Chondrocyte (in vitro differentiated cells): ENCODE data around the gene FCAR. TPM values are rescaled to one million over a fixed set of nuclear protein-coding genes. Genes with fewer than 3 reads are reported as not detected.
"Not testable (repeated sequence)": the region's sequence is repeated elsewhere in the genome, so short reads cannot be mapped to it uniquely, and the experiment has no call there.

Source experiments
- DNase-seq: peaks from one replicate; pipeline ENCODE4 v3.0.0; 2021; ENCODE audit warnings: mixed read lengths, low spot score
- H3K27ac Mint-ChIP-seq: one replicate; pipeline ENCODE4 v1.8.0; 2021; ENCODE audit warnings: mild to moderate bottlenecking, moderate library complexity, mixed read lengths; ENCODE audit not compliant: unreplicated experiment
- H3K27me3 Mint-ChIP-seq: 2 replicates; pipeline ENCODE4 v1.8.0; 2021; ENCODE audit warnings: low read depth, mixed read lengths
- H3K36me3 Mint-ChIP-seq: 2 replicates; pipeline ENCODE4 v1.8.0; 2021; ENCODE audit warnings: low read depth, mixed read lengths
- H3K4me1 Mint-ChIP-seq: 2 replicates; pipeline ENCODE4 v1.8.0; 2021; ENCODE audit warnings: low read depth, mild to moderate bottlenecking, mixed read lengths
- H3K4me3 Mint-ChIP-seq: one replicate; pipeline ENCODE4 v1.8.0; 2021; ENCODE audit warnings: mild to moderate bottlenecking, moderate library complexity, mixed read lengths; ENCODE audit not compliant: unreplicated experiment
- H3K9me3 Mint-ChIP-seq: 2 replicates; pipeline ENCODE4 v1.8.0; 2021; ENCODE audit warnings: low read depth, mixed read lengths
- CTCF ChIP-seq: fragments of 200-600 bp; sonication (generic); IDR thresholded peaks from 2 replicates; pipeline ENCODE4 v1.5.0; 2021; ENCODE audit warnings: antibody characterized with exemption, mild to moderate bottlenecking, moderate library complexity
- long read RNA-seq: library from polyadenylated mRNA; stranded (forward); transcript quantifications from one replicate; pipeline ENCODE4 v2.0.0, GENCODE V29; 2021
- total RNA-seq: library from RNA; stranded (reverse); gene quantifications from 3 replicates; pipeline ENCODE4 v1.2.1, GENCODE V29; 2021

FCAR gene
- not detected in 3 replicates for total RNA-seq
- long read RNA-seq, result 0 reads

GRCh38 chr19:54873990-54874389 lies at the start of gene FCAR:
FCAR (plus strand) TSS chr19:54874235; CDS start chr19:54874290, 55 bp downstream.
- Mint-ChIP-seq H3K36me3 (no peaks in the 10 kb centered on the region), H3K27me3 (no peaks in the 10 kb centered on the region), H3K4me1 (no peaks in the 10 kb centered on the region), H3K9me3 (peaks cover 17% of the 10 kb centered on the region), H3K4me3 (no peak within 1 kb of the TSS), H3K27ac (no peak within 1 kb of the TSS)
- no peak for TF ChIP-seq CTCF
- no peak for DNase-seq

DNA sequence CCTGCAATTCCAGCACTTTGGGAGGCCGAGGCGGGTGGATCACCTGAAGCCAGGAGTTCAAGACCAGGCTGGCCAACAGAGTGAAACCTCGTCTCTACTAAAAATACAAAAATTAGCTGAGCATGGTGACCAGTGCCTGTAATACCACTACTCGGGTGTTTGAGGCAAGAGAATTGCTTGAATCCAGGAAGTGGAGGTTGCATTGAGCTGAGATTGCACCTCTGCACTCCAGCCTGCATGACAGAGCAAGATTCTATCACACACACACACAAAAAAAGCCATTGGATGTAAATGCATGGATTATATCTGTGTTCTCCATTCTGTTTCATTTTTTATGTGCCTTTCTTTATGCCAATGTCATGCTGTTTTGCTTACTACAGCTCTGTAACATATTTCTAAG lies 49.6 kb upstream of the FCAR start:
- H3K27ac Mint-ChIP-seq, H3K27me3 Mint-ChIP-seq, H3K4me1 Mint-ChIP-seq, H3K36me3 Mint-ChIP-seq, DNase-seq, H3K4me3 Mint-ChIP-seq: not testable (repeated sequence)
- H3K9me3 Mint-ChIP-seq, result peaks cover 44% of the 10 kb centered on the region

GRCh38 chr19:54825326-54825725 lies 48.7 kb upstream of the FCAR start:
- not testable (repeated sequence) for H3K4me1 Mint-ChIP-seq, DNase-seq, H3K27me3 Mint-ChIP-seq, H3K27ac Mint-ChIP-seq, H3K36me3 Mint-ChIP-seq, H3K4me3 Mint-ChIP-seq
- peaks cover 44% of the 10 kb centered on the region for H3K9me3 Mint-ChIP-seq

- not testable (repeated sequence) for H3K4me1 Mint-ChIP-seq, H3K4me3 Mint-ChIP-seq, H3K36me3 Mint-ChIP-seq, DNase-seq, H3K27me3 Mint-ChIP-seq, H3K27ac Mint-ChIP-seq
- peaks cover 49% of the 10 kb centered on the region for H3K9me3 Mint-ChIP-seq
Observed at GRCh38 chr19:54828064-54828463, 46.0 kb upstream of the FCAR start.

- H3K4me1 Mint-ChIP-seq, H3K27me3 Mint-ChIP-seq, H3K4me3 Mint-ChIP-seq, H3K36me3 Mint-ChIP-seq, DNase-seq, H3K27ac Mint-ChIP-seq: not testable (repeated sequence)
- peaks cover 57% of the 10 kb centered on the region for H3K9me3 Mint-ChIP-seq
Observed at GRCh38 chr19:54832496-54832895, 41.5 kb upstream of the FCAR start, which contains the start of gene KIR2DS4. KIR2DS4 (plus strand) TSS chr19:54832676.

DNA sequence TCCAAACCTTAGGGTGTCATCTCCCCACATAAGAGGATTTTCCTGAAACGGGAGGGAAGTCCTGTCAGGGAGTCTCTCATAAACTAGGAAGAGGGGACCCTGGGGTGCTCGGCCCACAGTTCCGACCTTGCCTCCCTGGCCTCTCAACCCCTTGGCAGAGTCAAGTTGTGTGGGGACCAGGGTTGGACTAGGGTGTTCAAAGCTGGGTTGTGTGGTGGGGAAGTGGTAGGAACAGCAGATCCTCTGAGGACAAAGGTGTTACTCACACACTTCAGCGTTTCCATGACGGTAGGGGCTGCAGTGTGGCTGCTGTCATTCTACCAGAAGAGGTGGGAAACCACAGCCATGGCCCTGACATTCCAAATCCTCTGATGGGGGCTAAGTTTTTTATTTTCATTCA lies 38.9 kb upstream of the FCAR start:
- not testable (repeated sequence) for H3K4me1 Mint-ChIP-seq, H3K36me3 Mint-ChIP-seq, H3K4me3 Mint-ChIP-seq, DNase-seq, H3K27me3 Mint-ChIP-seq, H3K27ac Mint-ChIP-seq
- peaks cover 57% of the 10 kb centered on the region for H3K9me3 Mint-ChIP-seq

DNA sequence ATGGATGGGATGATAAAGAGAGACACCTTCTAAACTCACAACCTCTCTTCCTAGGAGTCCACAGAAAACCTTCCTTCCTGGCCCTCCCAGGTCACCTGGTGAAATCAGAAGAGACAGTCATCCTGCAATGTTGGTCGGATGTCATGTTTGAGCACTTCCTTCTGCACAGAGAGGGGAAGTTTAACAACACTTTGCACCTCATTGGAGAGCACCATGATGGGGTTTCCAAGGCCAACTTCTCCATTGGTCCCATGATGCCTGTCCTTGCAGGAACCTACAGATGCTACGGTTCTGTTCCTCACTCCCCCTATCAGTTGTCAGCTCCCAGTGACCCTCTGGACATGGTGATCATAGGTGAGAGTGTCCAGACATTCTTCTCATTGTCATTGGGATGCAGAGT lies 36.5 kb upstream of the FCAR start:
- peaks cover 47% of the 10 kb centered on the region for H3K9me3 Mint-ChIP-seq
- H3K4me1 Mint-ChIP-seq, H3K4me3 Mint-ChIP-seq, H3K27ac Mint-ChIP-seq, H3K27me3 Mint-ChIP-seq, H3K36me3 Mint-ChIP-seq, DNase-seq: not testable (repeated sequence)

DNA sequence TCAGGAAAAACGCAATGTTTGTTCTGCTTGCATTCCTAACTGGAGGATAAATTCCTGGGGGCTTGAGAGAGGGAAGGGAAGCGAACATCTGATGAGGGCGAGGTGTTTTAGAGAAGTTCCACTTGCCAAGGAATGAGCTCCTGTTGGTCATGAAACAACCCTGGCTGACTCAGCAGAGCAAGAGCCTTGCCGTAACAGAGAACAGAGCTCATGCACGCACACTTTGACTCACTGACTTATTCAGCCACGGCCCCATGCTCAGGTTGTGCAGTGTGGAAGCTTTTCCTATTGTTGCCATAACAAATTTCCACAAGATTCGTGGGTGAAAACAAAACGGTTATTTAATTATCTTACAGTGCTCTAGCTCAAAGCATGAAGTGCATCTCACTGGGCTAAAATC lies 30.9 kb upstream of the FCAR start:
- H3K27me3 Mint-ChIP-seq, H3K4me3 Mint-ChIP-seq, H3K4me1 Mint-ChIP-seq, H3K36me3 Mint-ChIP-seq, DNase-seq, H3K27ac Mint-ChIP-seq: not testable (repeated sequence)
- H3K9me3 Mint-ChIP-seq, result peaks cover 47% of the 10 kb centered on the region

DNA sequence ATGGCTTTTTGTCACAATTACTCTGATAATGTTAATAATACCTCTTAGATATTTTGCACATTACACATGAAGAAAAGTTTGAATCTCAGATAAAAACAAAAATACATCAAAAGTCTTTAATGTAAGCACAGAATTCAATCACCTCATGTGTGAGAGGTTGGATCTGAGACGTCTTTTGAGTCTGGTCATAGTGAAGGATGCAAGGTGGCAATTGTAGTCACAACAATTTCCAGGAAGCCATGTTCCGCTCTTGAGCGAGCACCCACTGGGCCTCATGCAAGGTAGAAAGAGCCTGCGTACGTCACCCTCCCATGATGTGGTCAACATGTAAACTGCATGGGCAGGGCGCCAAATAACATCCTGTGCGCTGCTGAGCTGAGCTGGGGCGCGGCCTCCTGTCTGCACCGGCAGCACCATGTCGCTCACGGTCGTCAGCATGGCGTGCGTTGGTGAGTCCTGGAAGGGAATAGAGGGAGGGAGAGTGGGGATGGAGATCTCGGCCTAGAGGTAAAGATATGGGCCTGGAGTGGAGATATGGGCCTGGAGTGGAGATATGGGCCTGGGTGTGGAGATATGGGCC lies 23.9 kb upstream of the FCAR start, which contains the start of gene KIR3DL2:
Gene KIR3DL2, plus strand, starts transcription at position 383 of the 580 bp plus-strand sequence. Its CDS starts 33 bp downstream, at position 416.
- DNase-seq, H3K36me3 Mint-ChIP-seq, H3K27me3 Mint-ChIP-seq, H3K4me3 Mint-ChIP-seq, H3K4me1 Mint-ChIP-seq, H3K27ac Mint-ChIP-seq: not testable (repeated sequence)
- H3K9me3 Mint-ChIP-seq, result peaks cover 63% of the 10 kb centered on the region
